Mammary epithelial cell (primary cell): ENCODE results near the gene TMEM150A.

Source experiments
- EZH2 ChIP-seq: IDR thresholded peaks from 2 replicates; pipeline ENCODE4 v1.6.1; 2012; ENCODE audit warnings: low read length, inconsistent platforms, borderline replicate concordance
- TF ChIP-seq, protein P1 (sequence below), 2 donors: IDR thresholded peaks in 1 of 2; conservative IDR thresholded peaks in 1 of 2; 2 replicates each; pipeline ENCODE4 v1.5.1; 2011 to 2012; ENCODE audit warnings: inconsistent platforms in 2 of 2, low read length in 2 of 2, mild to moderate bottlenecking in 2 of 2, control low read depth in 1 of 2, low read depth in 1 of 2; ENCODE audit not compliant: insufficient read depth in 1 of 2; ENCODE audit errors: extremely low read depth in 1 of 2

DNA sequence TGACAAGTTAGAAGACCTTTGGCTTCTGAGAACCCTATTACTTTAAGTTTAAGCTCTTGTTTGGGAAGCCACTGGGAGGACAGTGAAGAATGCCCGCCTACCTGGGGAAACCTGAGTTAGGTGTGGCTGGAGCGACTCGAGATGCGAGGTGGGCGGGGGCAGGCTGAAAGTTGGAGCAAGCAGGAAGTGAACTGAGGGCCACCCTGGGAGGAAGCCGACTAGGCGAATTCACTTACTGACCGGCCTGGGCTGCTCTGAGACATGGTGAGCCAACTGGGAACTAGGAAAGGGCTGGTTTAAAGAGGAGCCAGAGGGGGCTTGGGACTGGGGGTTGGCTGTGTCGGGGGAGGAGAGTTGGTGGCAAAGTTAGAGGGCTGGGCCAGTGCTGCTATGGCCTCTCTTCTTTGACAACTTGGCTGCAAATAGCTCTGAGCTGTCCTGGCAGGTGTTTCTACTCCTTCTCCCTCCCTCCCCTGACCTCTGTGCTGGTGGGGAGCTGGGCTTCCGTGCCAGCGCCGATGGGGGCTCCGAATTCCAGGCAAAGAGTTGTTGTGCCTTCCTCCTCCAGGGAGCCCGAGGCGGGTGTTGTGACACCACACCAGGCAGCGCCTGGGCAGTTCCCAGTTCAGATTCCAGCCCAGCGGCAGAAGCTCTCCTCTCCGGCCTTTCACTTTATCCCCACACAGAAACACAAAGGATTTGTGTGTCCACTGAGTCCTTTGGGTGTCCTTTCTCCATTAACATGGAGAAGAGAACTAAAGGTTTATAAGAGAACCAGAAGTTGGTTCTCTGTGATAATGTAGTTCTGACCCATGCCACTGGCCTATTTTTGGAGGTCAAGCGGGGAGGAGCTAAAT is 24.9 kb downstream of the TMEM150A start, which contains the start of gene VAMP8:
- TF ChIP-seq, protein P1, sequence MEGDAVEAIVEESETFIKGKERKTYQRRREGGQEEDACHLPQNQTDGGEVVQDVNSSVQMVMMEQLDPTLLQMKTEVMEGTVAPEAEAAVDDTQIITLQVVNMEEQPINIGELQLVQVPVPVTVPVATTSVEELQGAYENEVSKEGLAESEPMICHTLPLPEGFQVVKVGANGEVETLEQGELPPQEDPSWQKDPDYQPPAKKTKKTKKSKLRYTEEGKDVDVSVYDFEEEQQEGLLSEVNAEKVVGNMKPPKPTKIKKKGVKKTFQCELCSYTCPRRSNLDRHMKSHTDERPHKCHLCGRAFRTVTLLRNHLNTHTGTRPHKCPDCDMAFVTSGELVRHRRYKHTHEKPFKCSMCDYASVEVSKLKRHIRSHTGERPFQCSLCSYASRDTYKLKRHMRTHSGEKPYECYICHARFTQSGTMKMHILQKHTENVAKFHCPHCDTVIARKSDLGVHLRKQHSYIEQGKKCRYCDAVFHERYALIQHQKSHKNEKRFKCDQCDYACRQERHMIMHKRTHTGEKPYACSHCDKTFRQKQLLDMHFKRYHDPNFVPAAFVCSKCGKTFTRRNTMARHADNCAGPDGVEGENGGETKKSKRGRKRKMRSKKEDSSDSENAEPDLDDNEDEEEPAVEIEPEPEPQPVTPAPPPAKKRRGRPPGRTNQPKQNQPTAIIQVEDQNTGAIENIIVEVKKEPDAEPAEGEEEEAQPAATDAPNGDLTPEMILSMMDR (conservative IDR thresholded peaks at IDR 0.05 in 1 of 2, IDR thresholded peaks at IDR 0.05 in 1 of 2; ENCODE audit: extremely low read depth in 1 of 2, insufficient read depth in 1 of 2, low read depth in 1 of 2, low read length in 2 of 2), result no peak
- TF ChIP-seq EZH2, result no peak
